HL-60/S4 treated with retinoic acid at 250 ng/mL for 4 days and 3 days (cell line): Measurements from ENCODE around the gene ADAM12.

Experiments
- in situ Hi-C: fragments of 300-500 bp; cut with MboI; formaldehyde crosslinking; loops from 2 replicates; pipeline ENCODE4 v1.7.0; 2022; ENCODE audit warnings: low sequenced_read_pairs

Gene ADAM12

GRCh38 chr10:126158133-126158892 is 230.0 kb downstream of the ADAM12 start:
- in situ Hi-C loops: no loop called here

- in situ Hi-C loops: no loop called here
These were observed 231.1 kb downstream of the ADAM12 start for GRCh38 chr10:126157189-126157588.

- in situ Hi-C loops: no loop called here
These were observed 231.8 kb downstream of the ADAM12 start for GRCh38 chr10:126156503-126156902.

- in situ Hi-C loops: no loop called here
These were observed 232.3 kb downstream of the ADAM12 start for GRCh38 chr10:126156012-126156411.

- in situ Hi-C loops: no loop called here
These were observed 232.7 kb downstream of the ADAM12 start for GRCh38 chr10:126155528-126155927.

GRCh38 chr10:126153711-126154628 is 234.3 kb downstream of the ADAM12 start:
- in situ Hi-C loops: no loop called here

GRCh38 chr10:126147866-126148587 is 240.2 kb downstream of the ADAM12 start:
- in situ Hi-C loops: no loop called here

- in situ Hi-C loops: no loop called here
These were observed 241.5 kb downstream of the ADAM12 start for GRCh38 chr10:126146771-126147170.

GRCh38 chr10:126143117-126143516 is 245.2 kb downstream of the ADAM12 start:
- in situ Hi-C loops: no loop called here

GRCh38 chr10:126140746-126141273 is 247.5 kb downstream of the ADAM12 start:
- in situ Hi-C loops: no loop called here

GRCh38 chr10:126137562-126138221 is 250.6 kb downstream of the ADAM12 start:
- in situ Hi-C loops: no loop called here

GRCh38 chr10:126135941-126136595 is 252.2 kb downstream of the ADAM12 start:
- in situ Hi-C loops: no loop called here

- in situ Hi-C loops: no loop called here
These were observed 253.1 kb downstream of the ADAM12 start for GRCh38 chr10:126135177-126135576.

- in situ Hi-C loops: no loop called here
These were observed 254.2 kb downstream of the ADAM12 start for GRCh38 chr10:126133906-126134656.

- in situ Hi-C loops: no loop called here
These were observed 255.1 kb downstream of the ADAM12 start for GRCh38 chr10:126133082-126133620.

GRCh38 chr10:126131341-126131740 is 256.9 kb downstream of the ADAM12 start:
- in situ Hi-C loops: no loop called here

GRCh38 chr10:126130271-126130710 is 258.0 kb downstream of the ADAM12 start:
- in situ Hi-C loops: no loop called here

GRCh38 chr10:126129026-126129425 is 259.3 kb downstream of the ADAM12 start:
- in situ Hi-C loops: no loop called here

- in situ Hi-C loops: no loop called here
These were observed 259.7 kb downstream of the ADAM12 start for GRCh38 chr10:126128581-126128980.
